ENCODE data around the gene TPH1. TPM values are rescaled to one million over a fixed set of nuclear protein-coding genes. Genes with fewer than 3 reads are reported as not detected.

TPH1 gene
- total RNA-seq: 0.99 to 6.4 TPM (median 5.0 TPM) in 3 replicates
- long read RNA-seq, partial matches to known transcripts: 0 of 1 reads
- long read RNA-seq, other reads (novel, unspliced or antisense): 1 of 1 reads

GRCh38 chr11:18046116-18046777, at the start of gene TPH1:
TSS of gene TPH1 (minus strand) at chr11:18046269. CDS start at chr11:18040762, 5,507 bp downstream.
- H3K4me3 Mint-ChIP-seq (ENCODE audit: unreplicated experiment): peak within 1 kb of the TSS; percentile 56
- no peak for DNase-seq (ENCODE audit: low spot score)
- peaks cover 29% of the 10 kb centered on the region for H3K27me3 Mint-ChIP-seq (ENCODE audit: low read depth)
- H3K4me1 Mint-ChIP-seq (ENCODE audit: low read depth): peaks cover 18% of the 10 kb centered on the region
- no peak for TF ChIP-seq CTCF (IDR thresholded peaks at IDR 0.05)
- peaks cover 9% of the 10 kb centered on the region for H3K36me3 Mint-ChIP-seq (ENCODE audit: low read depth)
- peaks cover 9% of the 10 kb centered on the region for H3K9me3 Mint-ChIP-seq (ENCODE audit: low read depth)
- peak within 1 kb of the TSS; percentile 18 for H3K27ac Mint-ChIP-seq (ENCODE audit: unreplicated experiment)

GRCh38 chr11:18093959-18094358, 47.9 kb upstream of the TPH1 start:
- H3K9me3 Mint-ChIP-seq (ENCODE audit: low read depth): no peaks in the 10 kb centered on the region
- no peaks in the 10 kb centered on the region for H3K27me3 Mint-ChIP-seq (ENCODE audit: low read depth)
- no peak overlapping the region for H3K4me3 Mint-ChIP-seq (ENCODE audit: unreplicated experiment)
- peaks cover 4% of the 10 kb centered on the region for H3K4me1 Mint-ChIP-seq (ENCODE audit: low read depth)
- H3K36me3 Mint-ChIP-seq (ENCODE audit: low read depth): peaks cover 31% of the 10 kb centered on the region
- no peak overlapping the region for H3K27ac Mint-ChIP-seq (ENCODE audit: unreplicated experiment)
- DNase-seq (ENCODE audit: low spot score): no peak
- TF ChIP-seq CTCF (IDR thresholded peaks at IDR 0.05): no peak

GRCh38 chr11:18091731-18092130, 45.7 kb upstream of the TPH1 start:
- H3K4me1 Mint-ChIP-seq (ENCODE audit: low read depth): peaks cover 20% of the 10 kb centered on the region
- DNase-seq (ENCODE audit: low spot score): no peak
- peaks cover 40% of the 10 kb centered on the region for H3K36me3 Mint-ChIP-seq (ENCODE audit: low read depth)
- H3K9me3 Mint-ChIP-seq (ENCODE audit: low read depth): no peaks in the 10 kb centered on the region
- H3K4me3 Mint-ChIP-seq (ENCODE audit: unreplicated experiment): no peak overlapping the region
- TF ChIP-seq CTCF (IDR thresholded peaks at IDR 0.05): no peak
- H3K27me3 Mint-ChIP-seq (ENCODE audit: low read depth): no peaks in the 10 kb centered on the region
- H3K27ac Mint-ChIP-seq (ENCODE audit: unreplicated experiment): no peak overlapping the region

- no peaks in the 10 kb centered on the region for H3K27me3 Mint-ChIP-seq (ENCODE audit: low read depth)
- H3K27ac Mint-ChIP-seq (ENCODE audit: unreplicated experiment): peak overlapping the region; percentile 62
- H3K9me3 Mint-ChIP-seq (ENCODE audit: low read depth): no peaks in the 10 kb centered on the region
- H3K4me1 Mint-ChIP-seq (ENCODE audit: low read depth): peaks cover 28% of the 10 kb centered on the region
- TF ChIP-seq CTCF (IDR thresholded peaks at IDR 0.05): no peak
- H3K36me3 Mint-ChIP-seq (ENCODE audit: low read depth): peaks cover 35% of the 10 kb centered on the region
- H3K4me3 Mint-ChIP-seq (ENCODE audit: unreplicated experiment): no peak overlapping the region
- DNase-seq (ENCODE audit: low spot score): no peak
These were observed 42.9 kb upstream of the TPH1 start for GRCh38 chr11:18088966-18089365.

GRCh38 chr11:18088366-18088765, 42.3 kb upstream of the TPH1 start:
- DNase-seq (ENCODE audit: low spot score): no peak
- Mint-ChIP-seq H3K4me1 (ENCODE audit: low read depth) (peaks cover 31% of the 10 kb centered on the region), H3K4me3 (ENCODE audit: unreplicated experiment) (no peak overlapping the region), H3K27ac (ENCODE audit: unreplicated experiment) (peak overlapping the region; percentile 25), H3K36me3 (ENCODE audit: low read depth) (peaks cover 31% of the 10 kb centered on the region), H3K9me3 (ENCODE audit: low read depth) (no peaks in the 10 kb centered on the region), H3K27me3 (ENCODE audit: low read depth) (no peaks in the 10 kb centered on the region)
- no peak for TF ChIP-seq CTCF (IDR thresholded peaks at IDR 0.05)
